ENCODE results near the gene FAM131C.

- TF ChIP-seq CTCF (optimal IDR thresholded peaks at IDR 0.05 in 1 of 3, IDR thresholded peaks at IDR 0.05 in 1 of 3, conservative IDR thresholded peaks at IDR 0.05 in 1 of 3; ENCODE audit: extremely low read depth in 1 of 3, insufficient read depth in 2 of 3, low read length in 3 of 3) (no peak), EZH2 (IDR thresholded peaks at IDR 0.05; ENCODE audit: low read length) (no peak)
Measured at GRCh38 chr1:16093611-16094010, 20.2 kb upstream of the FAM131C start.
